ENCODE measurements around the gene SPTSSA.
"Not testable (repeated sequence)": the region's sequence is repeated elsewhere in the genome, so short reads cannot be mapped to it uniquely, and the experiment has no call there.

SPTSSA gene

DNA sequence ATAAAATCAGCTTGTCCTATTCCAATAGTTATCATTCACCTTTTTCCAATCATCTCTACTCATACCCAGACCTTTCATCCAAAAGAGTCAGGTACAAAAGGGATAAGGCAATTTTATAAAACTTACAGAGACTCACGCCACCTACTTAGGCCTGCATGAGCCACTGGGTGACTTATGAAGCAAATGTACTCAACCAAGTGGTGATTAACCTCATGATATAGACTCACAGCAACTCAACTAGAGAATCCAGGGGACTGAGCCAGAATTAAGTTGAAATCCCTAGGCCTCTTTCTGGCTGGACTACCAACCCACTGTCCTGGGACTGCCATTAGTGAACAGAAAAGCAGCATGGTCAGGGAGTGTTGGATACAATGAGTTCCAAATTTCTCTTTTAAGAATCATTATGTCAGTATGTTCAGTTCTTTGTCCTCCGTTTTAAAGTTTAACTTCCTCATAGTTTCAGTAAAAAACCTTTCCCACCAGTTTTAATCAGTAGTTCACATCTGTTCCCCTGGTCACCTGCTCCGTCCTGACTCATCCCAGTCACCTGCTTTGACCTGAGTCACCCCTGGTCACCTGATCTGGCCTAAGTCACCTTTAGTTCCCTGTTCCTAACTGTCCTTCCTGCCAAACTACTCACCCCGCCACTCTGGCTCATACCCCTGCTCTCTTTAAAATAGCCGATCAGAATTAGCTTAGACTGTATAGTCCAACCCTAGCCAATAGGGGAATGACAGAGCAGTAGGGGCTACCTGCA, 36.8 kb downstream of the SPTSSA start:
- Mint-ChIP-seq H3K4me1 (ENCODE audit: low read depth) (no peaks in the 10 kb centered on the region), H3K36me3 (no peaks in the 10 kb centered on the region), H3K27ac (no peak overlapping the region), H3K9me3 (ENCODE audit: low read depth) (peaks cover 5% of the 10 kb centered on the region), H3K27me3 (no peaks in the 10 kb centered on the region), H3K4me3 (no peak overlapping the region)

DNA sequence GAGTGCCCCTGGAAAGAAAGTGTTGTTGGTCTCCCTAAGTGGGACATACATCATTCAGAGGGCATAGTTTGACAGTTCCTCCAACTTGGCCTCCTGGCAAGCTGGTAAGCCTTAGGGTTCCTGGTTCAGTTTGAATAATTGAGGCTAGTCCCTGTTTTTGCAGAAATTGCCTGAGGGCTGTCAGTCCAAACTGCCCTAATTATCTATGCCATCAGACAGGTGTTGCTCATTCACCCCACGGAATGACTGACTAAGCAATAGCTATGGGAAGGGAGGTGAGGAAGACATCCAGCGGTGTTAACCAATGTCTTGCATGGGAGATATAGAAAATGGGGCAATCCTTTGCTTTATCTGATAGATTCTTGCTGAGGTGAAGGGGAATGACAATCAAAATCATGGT, 37.6 kb downstream of the SPTSSA start:
- Mint-ChIP-seq H3K4me3 (no peak overlapping the region), H3K27ac (no peak overlapping the region), H3K36me3 (no peaks in the 10 kb centered on the region), H3K9me3 (ENCODE audit: low read depth) (peaks cover 7% of the 10 kb centered on the region), H3K27me3 (no peaks in the 10 kb centered on the region), H3K4me1 (ENCODE audit: low read depth) (no peaks in the 10 kb centered on the region)

DNA sequence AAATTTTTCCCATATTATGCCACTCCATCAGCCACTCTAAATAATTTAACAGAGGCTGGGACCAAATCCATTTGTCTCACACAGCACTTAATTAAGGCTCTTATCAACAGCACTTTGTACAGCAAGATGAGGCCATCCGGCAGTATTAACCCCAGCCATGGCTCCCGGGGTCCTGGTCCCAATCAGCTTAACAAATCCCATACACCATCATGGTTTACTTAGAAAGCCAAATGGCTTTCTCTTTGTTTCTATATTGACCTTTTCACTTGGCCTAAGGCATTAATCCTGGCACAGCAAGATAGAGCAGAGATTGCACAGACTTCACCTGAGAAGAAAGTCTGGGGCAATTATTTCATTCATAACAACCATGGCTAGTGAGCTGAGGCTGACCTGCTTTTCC, 38.6 kb downstream of the SPTSSA start:
- H3K4me3 Mint-ChIP-seq = no peak overlapping the region
- H3K4me1 Mint-ChIP-seq (ENCODE audit: low read depth) = no peaks in the 10 kb centered on the region
- H3K27me3 Mint-ChIP-seq = no peaks in the 10 kb centered on the region
- H3K9me3 Mint-ChIP-seq (ENCODE audit: low read depth) = peaks cover 7% of the 10 kb centered on the region
- no peaks in the 10 kb centered on the region for H3K36me3 Mint-ChIP-seq
- H3K27ac Mint-ChIP-seq = no peak overlapping the region

DNA sequence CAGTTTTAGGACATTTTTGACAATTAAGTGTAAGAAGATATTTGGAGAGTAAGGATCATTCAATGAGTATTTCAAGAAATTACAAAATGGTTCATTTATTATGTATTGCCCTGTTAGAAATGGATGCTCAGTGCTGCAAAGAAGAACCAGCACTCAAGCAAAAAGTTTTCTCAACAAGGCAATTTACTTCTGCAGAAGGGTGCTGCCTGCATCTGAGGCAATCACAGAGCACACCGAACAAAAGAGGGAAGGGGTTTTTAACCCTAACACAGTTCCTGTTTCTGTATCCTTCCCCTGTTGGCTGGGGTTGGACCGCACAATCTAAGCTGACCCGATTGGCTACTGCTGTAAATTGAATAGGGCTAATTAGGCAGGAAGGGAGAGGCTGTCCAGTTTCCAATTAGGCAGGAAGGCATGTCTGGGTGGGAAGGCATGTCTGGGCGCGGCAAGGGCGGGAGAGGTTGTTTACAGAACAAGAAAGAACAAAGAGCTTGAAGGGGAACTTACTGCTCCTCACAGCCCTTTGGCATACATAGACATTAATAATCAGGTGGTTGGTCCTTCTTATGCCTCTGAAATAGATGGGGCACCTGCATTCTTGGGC, 41.4 kb downstream of the SPTSSA start:
- Mint-ChIP-seq H3K27me3 (peaks cover 3% of the 10 kb centered on the region), H3K4me1 (ENCODE audit: low read depth) (no peaks in the 10 kb centered on the region), H3K9me3 (ENCODE audit: low read depth) (peaks cover 7% of the 10 kb centered on the region), H3K27ac (no peak overlapping the region), H3K36me3 (no peaks in the 10 kb centered on the region), H3K4me3 (no peak overlapping the region)

DNA sequence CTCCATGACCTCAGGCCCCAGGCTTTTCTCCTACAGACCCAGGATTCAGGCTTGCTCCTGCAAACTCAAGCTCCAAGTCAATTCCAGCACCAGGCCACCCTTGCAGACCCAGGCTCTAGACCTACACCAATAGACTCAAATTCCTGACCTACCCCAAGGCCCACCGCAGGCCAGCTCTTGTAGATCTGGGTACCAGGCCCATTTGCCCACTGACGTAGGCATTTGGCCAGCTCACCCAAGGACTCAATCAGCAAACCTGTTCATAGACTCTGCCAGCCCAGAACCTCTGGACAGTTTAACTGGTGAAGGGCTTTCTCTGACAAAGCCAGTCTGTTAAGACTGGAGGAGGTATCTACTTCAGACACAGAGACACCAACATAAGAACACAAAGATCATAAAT, 52.3 kb downstream of the SPTSSA start:
- no peak overlapping the region for H3K4me3 Mint-ChIP-seq
- H3K9me3 Mint-ChIP-seq (ENCODE audit: low read depth) = peaks cover 8% of the 10 kb centered on the region
- H3K36me3 Mint-ChIP-seq = peaks cover 6% of the 10 kb centered on the region
- H3K4me1 Mint-ChIP-seq (ENCODE audit: low read depth) = no peaks in the 10 kb centered on the region
- peaks cover 3% of the 10 kb centered on the region for H3K27me3 Mint-ChIP-seq
- no peak overlapping the region for H3K27ac Mint-ChIP-seq

DNA sequence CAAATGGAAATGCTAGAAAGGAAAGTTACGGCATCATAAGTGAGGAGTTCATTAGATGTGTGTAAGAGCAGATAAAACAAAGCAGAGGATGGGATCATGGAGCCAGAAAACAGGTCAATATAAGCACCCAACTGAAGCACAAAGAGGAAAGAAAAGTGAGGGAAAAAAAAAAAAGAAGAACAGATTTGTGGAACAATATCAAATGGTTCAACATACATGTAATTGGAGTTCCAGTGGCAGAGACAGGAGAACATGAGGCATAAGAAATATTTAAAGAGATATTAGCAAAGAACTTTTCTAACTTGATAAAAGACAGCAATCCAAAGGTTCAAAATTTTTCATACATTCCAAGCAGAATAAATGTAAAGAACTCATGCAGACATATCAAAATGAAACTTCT, 54.1 kb downstream of the SPTSSA start:
- Mint-ChIP-seq H3K9me3 (ENCODE audit: low read depth) (peaks cover 8% of the 10 kb centered on the region), H3K27me3 (peaks cover 3% of the 10 kb centered on the region), H3K4me1 (ENCODE audit: low read depth) (no peaks in the 10 kb centered on the region), H3K27ac (no peak overlapping the region), H3K4me3 (no peak overlapping the region), H3K36me3 (peaks cover 6% of the 10 kb centered on the region)

DNA sequence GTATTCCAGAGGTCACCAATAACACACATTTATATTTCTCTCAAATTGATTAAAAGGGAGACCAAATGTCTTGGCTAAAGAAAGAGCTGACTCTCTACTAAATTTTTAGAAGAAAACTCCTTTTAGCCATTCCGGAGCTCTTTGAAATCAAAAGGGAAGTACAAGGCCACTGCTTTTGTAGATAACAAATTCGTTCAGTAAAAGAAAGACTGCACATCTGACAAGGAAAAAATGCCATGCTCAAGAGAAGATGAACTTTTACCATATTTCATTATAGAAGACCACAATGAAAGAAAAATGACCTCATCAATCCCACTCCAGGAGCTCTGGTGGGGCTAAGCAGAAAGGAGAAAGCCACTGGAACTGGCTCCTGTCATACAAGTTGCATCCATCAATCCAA, 57.6 kb downstream of the SPTSSA start:
- H3K27me3 Mint-ChIP-seq = peaks cover 3% of the 10 kb centered on the region
- peaks cover 4% of the 10 kb centered on the region for H3K9me3 Mint-ChIP-seq (ENCODE audit: low read depth)
- peaks cover 2% of the 10 kb centered on the region for H3K36me3 Mint-ChIP-seq
- H3K4me1 Mint-ChIP-seq (ENCODE audit: low read depth) = no peaks in the 10 kb centered on the region
- no peak overlapping the region for H3K27ac Mint-ChIP-seq
- no peak overlapping the region for H3K4me3 Mint-ChIP-seq

DNA sequence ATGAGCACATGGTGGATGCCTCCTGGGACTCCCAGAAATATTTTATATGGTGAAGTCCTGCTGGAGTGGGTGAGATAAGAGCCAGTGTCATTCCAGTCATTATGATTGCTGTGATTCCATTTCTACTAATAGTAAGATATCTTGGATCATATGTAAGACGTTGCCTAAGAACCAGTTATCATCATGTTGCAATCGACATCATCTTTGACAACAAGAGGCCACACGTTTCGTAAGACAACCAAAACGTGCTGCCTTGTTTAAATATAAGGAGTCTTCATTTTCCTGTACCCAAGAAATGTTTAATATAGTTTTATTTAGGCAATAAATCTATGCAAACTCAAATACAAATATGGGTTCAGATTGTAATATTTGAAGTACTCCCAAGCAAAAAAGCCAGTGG, 58.4 kb downstream of the SPTSSA start:
- Mint-ChIP-seq H3K4me1 (ENCODE audit: low read depth) (no peaks in the 10 kb centered on the region), H3K9me3 (ENCODE audit: low read depth) (peaks cover 4% of the 10 kb centered on the region), H3K36me3 (peaks cover 2% of the 10 kb centered on the region), H3K4me3 (no peak overlapping the region), H3K27me3 (peaks cover 3% of the 10 kb centered on the region), H3K27ac (no peak overlapping the region)

DNA sequence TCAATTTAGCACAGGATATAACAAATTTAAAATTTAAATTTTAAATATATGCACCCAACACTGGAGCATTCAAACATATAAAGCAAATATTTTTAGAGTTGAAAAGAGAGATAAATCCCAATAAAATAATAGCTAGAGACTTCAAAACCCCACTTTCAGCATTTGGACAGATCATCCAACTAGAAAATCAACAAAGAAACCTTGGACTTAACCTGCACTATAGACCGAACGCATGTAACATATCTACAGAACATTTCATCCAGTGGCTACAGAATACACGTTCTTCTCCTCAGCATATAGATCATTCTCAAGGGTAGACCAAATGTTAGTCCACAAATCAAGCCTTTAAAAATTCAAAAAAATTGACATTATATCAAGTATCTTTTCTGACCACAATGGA, 64.0 kb downstream of the SPTSSA start:
- no peaks in the 10 kb centered on the region for H3K27me3 Mint-ChIP-seq
- no peaks in the 10 kb centered on the region for H3K36me3 Mint-ChIP-seq
- H3K9me3 Mint-ChIP-seq (ENCODE audit: low read depth) = no peaks in the 10 kb centered on the region
- no peak overlapping the region for H3K4me3 Mint-ChIP-seq
- H3K4me1 Mint-ChIP-seq (ENCODE audit: low read depth) = no peaks in the 10 kb centered on the region
- H3K27ac Mint-ChIP-seq = no peak overlapping the region

DNA sequence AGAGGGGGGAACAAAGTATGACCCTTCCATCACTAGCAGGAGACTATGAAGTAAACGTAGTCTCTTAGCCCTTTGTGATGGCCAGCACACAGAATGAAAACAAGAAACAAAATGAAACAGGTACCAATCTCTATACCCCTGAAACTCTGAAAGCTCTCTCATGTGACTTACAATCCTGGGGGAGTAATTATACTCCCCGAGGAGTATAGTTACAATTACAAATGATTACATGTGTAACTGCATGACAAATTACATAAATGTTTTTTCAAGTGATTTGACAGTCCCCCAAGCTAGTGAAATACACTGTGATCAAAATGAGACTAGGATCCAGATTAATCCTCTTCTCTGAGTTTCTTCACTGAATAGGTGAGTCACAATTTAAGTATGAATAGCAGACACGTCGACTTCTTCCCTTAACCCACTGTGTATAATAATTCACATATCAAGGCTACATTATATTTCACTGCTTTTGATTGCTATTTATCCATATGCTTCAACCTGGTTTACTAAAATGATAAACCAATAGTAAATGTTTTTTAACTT, 74.0 kb downstream of the SPTSSA start:
- Mint-ChIP-seq H3K36me3 (no peaks in the 10 kb centered on the region), H3K27me3 (peaks cover 21% of the 10 kb centered on the region), H3K4me1 (ENCODE audit: low read depth) (no peaks in the 10 kb centered on the region), H3K4me3 (no peak overlapping the region), H3K27ac (no peak overlapping the region), H3K9me3 (ENCODE audit: low read depth) (no peaks in the 10 kb centered on the region)

DNA sequence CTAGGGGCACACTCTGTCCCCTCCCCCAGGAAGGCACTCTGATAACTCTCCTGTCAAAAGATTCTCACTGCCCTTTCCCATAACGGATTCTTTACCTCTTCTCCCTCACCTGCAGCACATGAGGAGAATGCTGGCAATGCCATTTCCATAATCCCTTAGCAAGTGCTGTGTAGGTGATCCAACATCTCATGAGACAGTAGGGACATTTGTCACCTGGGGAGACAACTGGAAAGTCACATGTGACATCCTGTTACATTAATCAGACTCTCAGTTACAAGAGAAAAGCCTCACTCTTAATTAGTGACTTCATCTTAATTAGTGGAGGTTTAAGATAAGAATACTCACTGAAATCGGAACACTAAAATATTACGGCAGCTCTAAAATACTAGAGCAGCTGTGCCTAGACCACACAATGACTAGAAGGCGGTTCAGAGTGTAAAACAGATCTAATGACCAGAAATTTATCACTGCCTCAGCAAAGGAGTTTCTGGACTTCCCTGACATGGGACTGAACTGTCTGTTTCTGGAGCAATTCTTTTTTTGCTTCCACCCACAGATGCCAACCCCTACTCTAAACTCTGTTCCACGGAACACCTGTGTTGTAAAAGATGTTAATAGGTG, 75.1 kb downstream of the SPTSSA start:
- no peaks in the 10 kb centered on the region for H3K9me3 Mint-ChIP-seq (ENCODE audit: low read depth)
- peaks cover 23% of the 10 kb centered on the region for H3K27me3 Mint-ChIP-seq
- no peak overlapping the region for H3K27ac Mint-ChIP-seq
- no peaks in the 10 kb centered on the region for H3K4me1 Mint-ChIP-seq (ENCODE audit: low read depth)
- no peak overlapping the region for H3K4me3 Mint-ChIP-seq
- no peaks in the 10 kb centered on the region for H3K36me3 Mint-ChIP-seq

DNA sequence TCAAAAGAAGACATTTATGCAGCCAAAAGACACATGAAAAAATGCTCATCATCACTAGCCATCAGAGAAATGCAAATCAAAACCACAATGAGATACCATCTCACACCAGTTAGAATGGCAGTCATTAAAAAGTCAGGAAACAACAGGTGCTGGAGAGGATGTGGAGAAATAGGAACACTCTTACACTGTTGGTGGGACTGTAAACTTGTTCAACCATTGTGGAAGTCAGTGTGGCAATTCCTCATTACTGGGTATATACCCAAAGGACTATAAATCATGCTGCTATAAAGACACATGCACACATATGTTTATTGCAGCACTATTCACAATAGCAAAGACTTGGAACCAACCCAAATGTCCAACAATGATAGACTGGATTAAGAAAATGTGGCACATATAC, 76.2 kb downstream of the SPTSSA start:
- H3K9me3 Mint-ChIP-seq (ENCODE audit: low read depth); H3K4me3 Mint-ChIP-seq; H3K36me3 Mint-ChIP-seq; H3K4me1 Mint-ChIP-seq (ENCODE audit: low read depth); H3K27ac Mint-ChIP-seq: not testable (repeated sequence)
- H3K27me3 Mint-ChIP-seq = peaks cover 23% of the 10 kb centered on the region

DNA sequence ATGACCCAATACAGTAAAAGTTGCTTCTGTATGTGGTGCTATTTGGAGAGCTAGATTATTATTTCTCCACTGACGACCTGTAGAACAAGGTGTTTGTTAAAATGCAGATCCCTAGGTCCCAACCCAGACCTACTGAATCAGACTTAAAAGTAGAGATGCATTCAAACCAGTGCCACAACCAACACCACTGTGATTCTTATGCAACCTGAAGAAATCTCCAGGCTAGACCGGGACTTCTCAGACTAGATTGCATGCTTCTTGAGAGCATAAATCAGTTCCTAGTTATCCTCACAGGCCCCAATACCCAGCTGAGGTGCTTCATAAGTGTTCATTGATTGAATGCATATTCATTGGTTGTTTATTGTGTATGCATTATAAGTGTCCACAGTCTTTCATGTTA, 78.2 kb downstream of the SPTSSA start:
- no peak overlapping the region for H3K27ac Mint-ChIP-seq
- no peaks in the 10 kb centered on the region for H3K9me3 Mint-ChIP-seq (ENCODE audit: low read depth)
- H3K4me3 Mint-ChIP-seq = no peak overlapping the region
- no peaks in the 10 kb centered on the region for H3K36me3 Mint-ChIP-seq
- H3K27me3 Mint-ChIP-seq = peaks cover 21% of the 10 kb centered on the region
- no peaks in the 10 kb centered on the region for H3K4me1 Mint-ChIP-seq (ENCODE audit: low read depth)
